Thyroid gland (tissue), 4 donors: ENCODE measurements around the gene BRSK2.

ENCODE experiments used
- CTCF ChIP-seq, 6 experiments: fragments of 200-600 bp in 3 of 6; fragments of 450-650 bp in 3 of 6; sonication (generic) in 3 of 6; IDR thresholded peaks; one replicate each; pipeline ENCODE4 v1.5.1; 2016 to 2019; ENCODE audit warnings: antibody characterized with exemption in 6 of 6, mild to moderate bottlenecking in 2 of 6, inconsistent platforms in 1 of 6, moderate library complexity in 1 of 6
- POLR2A ChIP-seq, 2 donors: fragments of 450-650 bp; IDR thresholded peaks; one replicate each; pipeline ENCODE4 v1.6.1; 2017; ENCODE audit warnings: antibody characterized with exemption in 2 of 2, mild to moderate bottlenecking in 2 of 2, moderate library complexity in 1 of 2

- no peak for TF ChIP-seq CTCF (IDR thresholded peaks at IDR 0.05)
- TF ChIP-seq POLR2A (IDR thresholded peaks at IDR 0.05) = no peak
These were observed 19.5 kb downstream of the BRSK2 start for GRCh38 chr11:1409108-1409851.
